ENCODE measurements around the gene MACROH2A1.

GRCh38 chr5:135383803-135384495 lies 15.1 kb downstream of the MACROH2A1 start:
- no peak for TF ChIP-seq EZH2 (IDR thresholded peaks at IDR 0.05; ENCODE audit: insufficient read depth, poor library complexity, severe bottlenecking)
- no peak for TF ChIP-seq EZH2phosphoT487 (IDR thresholded peaks at IDR 0.05; ENCODE audit: insufficient read depth, low read depth)
